Measurements from ENCODE around the gene RPS13. TPM values are rescaled to one million over a fixed set of nuclear protein-coding genes. Genes with fewer than 3 reads are reported as not detected.
"Not testable (repeated sequence)": the region's sequence is repeated elsewhere in the genome, so short reads cannot be mapped to it uniquely, and the experiment has no call there.

RPS13 gene
- total and polyA plus RNA-seq, 8 donors: 748 to 1,690 (median 1,536) TPM

DNA sequence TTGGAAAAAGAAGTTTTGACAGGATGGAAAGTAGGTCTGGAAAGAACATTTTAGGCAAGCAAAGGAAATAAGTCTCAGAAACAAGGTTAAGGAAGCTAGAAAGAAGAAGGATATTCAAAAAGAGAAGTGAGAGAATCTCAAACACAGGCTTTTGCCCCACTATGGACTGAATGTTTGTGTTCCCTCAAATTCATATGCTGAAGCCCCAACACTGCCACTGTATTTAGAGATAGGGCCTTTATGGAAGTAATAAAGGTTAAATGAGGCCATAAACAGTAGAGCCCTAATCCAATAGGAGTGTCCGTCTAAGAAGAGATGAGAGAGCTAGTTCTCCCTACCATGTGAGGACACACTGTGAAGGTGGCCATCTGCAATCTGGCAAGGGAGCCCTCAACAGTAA is 20.6 kb upstream of the RPS13 start:
- Histone ChIP-seq H3K27ac (peak overlapping the region in 1 of 2 donors; percentile 48), H3K36me3 (peaks cover 0 to 97% of the 10 kb centered on the region in 2 donors), H3K4me3 (no peak overlapping the region), H3K4me1 (no peaks in the 10 kb centered on the region), H3K27me3 (no peaks in the 10 kb centered on the region), H3K9me3 (no peaks in the 10 kb centered on the region)
- TF ChIP-seq, protein P1, sequence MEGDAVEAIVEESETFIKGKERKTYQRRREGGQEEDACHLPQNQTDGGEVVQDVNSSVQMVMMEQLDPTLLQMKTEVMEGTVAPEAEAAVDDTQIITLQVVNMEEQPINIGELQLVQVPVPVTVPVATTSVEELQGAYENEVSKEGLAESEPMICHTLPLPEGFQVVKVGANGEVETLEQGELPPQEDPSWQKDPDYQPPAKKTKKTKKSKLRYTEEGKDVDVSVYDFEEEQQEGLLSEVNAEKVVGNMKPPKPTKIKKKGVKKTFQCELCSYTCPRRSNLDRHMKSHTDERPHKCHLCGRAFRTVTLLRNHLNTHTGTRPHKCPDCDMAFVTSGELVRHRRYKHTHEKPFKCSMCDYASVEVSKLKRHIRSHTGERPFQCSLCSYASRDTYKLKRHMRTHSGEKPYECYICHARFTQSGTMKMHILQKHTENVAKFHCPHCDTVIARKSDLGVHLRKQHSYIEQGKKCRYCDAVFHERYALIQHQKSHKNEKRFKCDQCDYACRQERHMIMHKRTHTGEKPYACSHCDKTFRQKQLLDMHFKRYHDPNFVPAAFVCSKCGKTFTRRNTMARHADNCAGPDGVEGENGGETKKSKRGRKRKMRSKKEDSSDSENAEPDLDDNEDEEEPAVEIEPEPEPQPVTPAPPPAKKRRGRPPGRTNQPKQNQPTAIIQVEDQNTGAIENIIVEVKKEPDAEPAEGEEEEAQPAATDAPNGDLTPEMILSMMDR (IDR thresholded peaks at IDR 0.05): no peak
- DNase-seq: no peak
- peak; percentile 27 for ATAC-seq
- intact Hi-C loops (cut with DNase I): no loop called here

DNA sequence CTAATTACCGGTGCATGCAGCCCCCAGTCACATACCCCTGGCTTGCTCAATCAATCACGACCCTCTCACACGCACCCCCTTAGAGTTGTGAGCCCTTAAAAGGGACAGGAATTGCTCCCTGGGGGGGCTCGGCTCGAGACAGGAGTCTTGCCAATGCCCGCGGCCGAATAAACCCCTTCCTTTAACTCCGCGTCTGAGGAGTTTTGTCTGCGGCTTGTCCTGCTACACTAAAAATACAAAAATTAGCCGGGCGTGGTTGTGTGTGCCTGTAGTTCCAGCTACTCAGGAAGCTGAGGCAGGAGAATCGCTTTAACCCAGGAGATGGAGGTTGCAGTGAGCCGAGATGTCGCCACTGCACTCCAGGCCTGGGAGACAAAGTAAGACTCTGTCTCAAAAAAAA is 8.5 kb upstream of the RPS13 start:
- not testable (repeated sequence) for H3K27ac ChIP-seq

DNA sequence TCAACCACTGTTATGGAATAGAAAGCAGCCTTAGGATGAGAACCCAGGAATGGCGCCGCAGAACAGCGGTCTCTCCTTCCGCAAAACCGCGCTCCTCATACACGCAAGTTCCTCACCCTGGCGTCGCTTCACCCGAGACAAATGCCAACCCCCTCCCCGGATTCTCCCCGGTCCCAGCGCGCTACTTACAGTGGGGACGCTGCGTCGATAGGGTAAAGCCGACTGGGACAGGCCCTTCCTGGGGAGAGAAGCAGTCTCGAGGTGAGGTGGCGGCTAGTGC is 287 bp downstream of the RPS13 start:
- intact Hi-C loops (cut with DNase I): no loop called here
- Histone ChIP-seq H3K4me1 (peaks cover 14 to 35% of the 10 kb centered on the region in 2 donors), H3K36me3 (peaks cover 0 to 43% of the 10 kb centered on the region in 2 donors), H3K9me3 (no peaks in the 10 kb centered on the region), H3K4me3 (peak overlapping the region; percentile 80 to 86), H3K27ac (peak overlapping the region; percentile 88 to 93), H3K27me3 (no peaks in the 10 kb centered on the region)
- TF ChIP-seq, protein P1 (IDR thresholded peaks at IDR 0.05): no peak
- ATAC-seq (peak; percentile 34), DNase-seq (no peak)

More for the DNA sequence above, 8.5 kb upstream of the RPS13 start:
- H3K4me3 ChIP-seq; intact Hi-C loops (cut with DNase I); H3K4me1 ChIP-seq; ATAC-seq; DNase-seq; H3K27me3 ChIP-seq; H3K9me3 ChIP-seq: not testable (repeated sequence)
- H3K36me3 ChIP-seq: peaks cover 0 to 39% of the 10 kb centered on the region in 2 donors

DNA sequence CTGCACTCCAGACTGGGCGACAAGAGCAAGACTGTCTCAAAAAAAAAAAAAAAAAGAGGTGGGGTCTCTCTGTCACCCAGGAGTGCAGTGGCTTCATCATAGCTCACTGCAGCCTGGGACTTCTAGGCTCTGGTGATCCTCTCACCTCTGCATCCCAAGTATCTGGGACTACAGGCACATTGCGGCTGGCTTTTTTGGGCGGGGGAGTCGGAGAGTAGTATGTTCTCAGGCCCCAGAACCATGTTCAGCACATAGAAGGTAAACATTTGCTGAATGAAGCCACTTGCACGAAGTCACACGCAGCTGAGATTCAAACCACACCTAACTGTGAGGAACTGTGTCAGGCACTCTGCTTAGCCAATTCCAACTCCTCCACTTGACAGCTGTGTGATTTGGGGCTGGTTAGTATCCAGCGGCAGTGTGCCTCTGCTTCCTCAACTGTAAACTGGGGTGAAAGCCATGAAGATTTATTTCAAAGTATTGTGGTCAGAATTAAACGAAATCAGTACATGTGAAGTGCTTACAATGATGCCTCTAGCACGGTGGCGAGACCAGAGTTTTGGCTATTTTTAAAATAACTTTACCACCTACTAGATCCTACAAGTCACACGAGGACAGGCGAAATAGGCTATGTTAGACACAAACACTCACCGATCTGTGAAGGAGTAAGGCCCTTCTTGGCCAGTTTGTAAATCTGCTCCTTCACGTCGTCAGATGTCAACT is 789 bp downstream of the RPS13 start:
- Histone ChIP-seq H3K4me3 (peak overlapping the region; percentile 80 to 86), H3K27me3 (no peaks in the 10 kb centered on the region), H3K27ac (peak overlapping the region; percentile 88 to 93), H3K36me3 (peaks cover 0 to 48% of the 10 kb centered on the region in 2 donors), H3K4me1 (peaks cover 14 to 35% of the 10 kb centered on the region in 2 donors), H3K9me3 (no peaks in the 10 kb centered on the region)
- TF ChIP-seq, protein P1 (IDR thresholded peaks at IDR 0.05): no peak
- intact Hi-C loops (cut with DNase I): no loop called here
- peak in 2 of 4 donors; percentile 2 to 53 for DNase-seq
- ATAC-seq: peak; percentile 10

DNA sequence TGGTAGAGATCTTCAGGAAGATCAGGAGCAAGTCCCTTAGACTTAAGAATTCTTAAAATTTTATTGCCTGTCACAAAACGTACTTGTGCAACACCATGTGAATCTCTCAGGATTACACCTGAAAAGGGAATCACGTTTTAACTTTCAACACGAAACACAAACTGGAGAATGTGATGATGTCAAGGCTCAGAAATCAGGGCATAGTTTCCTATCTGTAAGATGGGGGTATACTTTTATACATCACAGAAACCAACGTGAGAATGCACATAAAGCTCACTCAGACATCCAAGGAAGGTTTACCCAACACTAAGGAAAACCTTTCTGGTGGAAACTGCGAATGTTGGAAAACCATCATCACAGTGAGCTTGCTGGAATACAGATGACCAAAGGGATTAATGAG is 2.0 kb downstream of the RPS13 start:
- intact Hi-C loops (cut with DNase I): no loop called here
- H3K9me3 ChIP-seq: no peaks in the 10 kb centered on the region
- H3K4me1 ChIP-seq: peaks cover 14 to 35% of the 10 kb centered on the region in 2 donors
- TF ChIP-seq, protein P1 (IDR thresholded peaks at IDR 0.05): no peak
- no peak for DNase-seq
- peak overlapping the region in 1 of 2 donors; percentile 86 for H3K4me3 ChIP-seq
- H3K27ac ChIP-seq: no peak overlapping the region
- no peaks in the 10 kb centered on the region for H3K27me3 ChIP-seq
- no peak for ATAC-seq
- peaks cover 0 to 49% of the 10 kb centered on the region in 2 donors for H3K36me3 ChIP-seq
